K562 (cell line): ENCODE data around the gene SETD1B. TPM values are rescaled to one million over a fixed set of nuclear protein-coding genes. Genes with fewer than 3 reads are reported as not detected.

Source experiments
- ATF1 ChIP-seq, 2 experiments: fragments of 450-650 bp in 1 of 2; IDR thresholded peaks; 2 replicates each; pipeline ENCODE4 v1.6.1; 2016; ENCODE audit warnings: missing compliant biosample characterization in 1 of 2, missing genetic modification characterization in 1 of 2
- ATF2 ChIP-seq: sonication (generic); formaldehyde crosslinking; IDR thresholded peaks from 2 replicates; pipeline ENCODE4 v1.8.1; 2022; ENCODE audit warnings: missing genetic modification reagents
- CEBPG ChIP-seq, 3 experiments: fragments of 200-800 bp in 1 of 3; sonication (Bioruptor generic) in 1 of 3; sonication (generic) in 1 of 3; formaldehyde crosslinking in 1 of 3; IDR thresholded peaks in 2 of 3; conservative IDR thresholded peaks in 1 of 3; 2 replicates each; pipeline versions ENCODE4 v1.6.1 to v1.8.0; 2016 to 2022; ENCODE audit warnings: missing compliant biosample characterization in 2 of 3, missing genetic modification characterization in 2 of 3, mild to moderate bottlenecking in 1 of 3, missing genetic modification reagents in 1 of 3
- CXXC5 ChIP-seq: fragments of 250-450 bp; sonication (Bioruptor Pico); IDR thresholded peaks from 2 replicates; pipeline ENCODE4 v1.8.0; 2022; ENCODE audit warnings: inconsistent platforms, mild to moderate bottlenecking, moderate library complexity
- ETV5 ChIP-seq: sonication (generic); formaldehyde crosslinking; IDR thresholded peaks from 2 replicates; pipeline ENCODE4 v1.4.0; 2020; ENCODE audit warnings: low read depth, mild to moderate bottlenecking, missing genetic modification reagents
- ETV6 ChIP-seq, 3 experiments: fragments of 150-350 bp in 1 of 3; sonication (generic) in 1 of 3; formaldehyde crosslinking in 1 of 3; IDR thresholded peaks; 2 replicates each; pipeline versions ENCODE4 v1.6.1 to v1.8.0; 2014 to 2022; ENCODE audit warnings: borderline replicate concordance in 2 of 3, low read depth in 2 of 3, antibody characterized with exemption in 1 of 3, low read length in 1 of 3, mild to moderate bottlenecking in 1 of 3, missing genetic modification reagents in 1 of 3
- MXI1 ChIP-seq: IDR thresholded peaks from 2 replicates; pipeline ENCODE4 v1.6.1; 2011; ENCODE audit warnings: low read depth, mild to moderate bottlenecking, improper control_type of control experiment, low read length
- NUFIP1 ChIP-seq: fragments of 450-650 bp; IDR thresholded peaks from 2 replicates; pipeline ENCODE4 v1.6.1; 2018; ENCODE audit not compliant: partially characterized antibody
- SIX5 ChIP-seq, 2 experiments: IDR thresholded peaks; 2 replicates each; pipeline ENCODE4 v1.6.1; 2011; ENCODE audit warnings: low read length in 2 of 2, borderline replicate concordance in 1 of 2, low read depth in 1 of 2, mild to moderate bottlenecking in 1 of 2, moderate library complexity in 1 of 2; ENCODE audit not compliant: insufficient read depth in 1 of 2
- SMAD4 ChIP-seq: fragments of 250-450 bp; sonication (Bioruptor Pico); conservative IDR thresholded peaks from 2 replicates; pipeline ENCODE4 v1.8.0; 2021; ENCODE audit warnings: inconsistent platforms, mild to moderate bottlenecking, moderate library complexity
- TEAD1 ChIP-seq, 2 experiments: fragments of 450-650 bp in 1 of 2; sonication (generic) in 1 of 2; formaldehyde crosslinking; IDR thresholded peaks; 2 replicates each; pipeline versions ENCODE4 v1.4.0 to v1.8.0; 2020 to 2022; ENCODE audit warnings: mild to moderate bottlenecking in 2 of 2, missing genetic modification reagents in 1 of 2
- TSHZ1 ChIP-seq: fragments of 250-450 bp; sonication (Bioruptor Pico); IDR thresholded peaks from 2 replicates; pipeline ENCODE4 v1.4.0; 2020; ENCODE audit warnings: mild to moderate bottlenecking, moderate library complexity
- ZNF668 ChIP-seq: fragments of 250-450 bp; sonication (Bioruptor Pico); IDR thresholded peaks from 2 replicates; pipeline ENCODE4 v1.8.0; 2022; ENCODE audit warnings: mild to moderate bottlenecking, inconsistent platforms
- ZNF785 ChIP-seq: fragments of 250-450 bp; sonication (Bioruptor Pico); IDR thresholded peaks from 2 replicates; pipeline ENCODE4 v1.4.0; 2020; ENCODE audit warnings: mild to moderate bottlenecking
- polyA plus RNA-seq, 8 experiments: library from polyadenylated mRNA; depleted of rRNA in 4 of 8; stranded (reverse) in 5 of 8; unstranded in 3 of 8; fragments of >200 nt; fragmentation: Nextera tagmentation in 2 of 8; fragmentation: Illumina TruSeq in 1 of 8; extraction: Ambion mirVana in 2 of 8; extraction: Trizol in 1 of 8; gene quantifications; 2 replicates each; pipeline versions ENCODE4 v1.2.1 to v1.2.3, GENCODE V29; 2011 to 2014; ENCODE audit warnings: inconsistent platforms in 1 of 8, missing spikeins in 1 of 8
- total RNA-seq, 7 experiments: library from RNA; depleted of rRNA in 6 of 7; stranded (reverse); fragments of >200 nt in 6 of 7; fragmentation: Illumina TruSeq in 2 of 7; extraction: Trizol in 2 of 7; gene quantifications; 2 replicates each; pipeline versions ENCODE4 v1.2.1 to v1.2.3, GENCODE V29; 2011 to 2021; ENCODE audit warnings: low replicate concordance in 1 of 7
- TF ChIP-seq, protein P1 (sequence below): sonication (generic); IDR thresholded peaks from 2 replicates; pipeline ENCODE4 v1.6.1; 2016
- TF ChIP-seq, protein P2 (sequence below): fragments of 250-450 bp; sonication (Bioruptor Pico); IDR thresholded peaks from 2 replicates; pipeline ENCODE4 v1.4.0; 2020
- TF ChIP-seq, protein P3 (sequence below): sonication (generic); formaldehyde crosslinking; IDR thresholded peaks from 2 replicates; pipeline ENCODE4 v1.8.1; 2022; ENCODE audit warnings: missing genetic modification reagents

Gene SETD1B
- total and polyA plus RNA-seq, 9 of the 15 experiments (the other 6 are each of a cell fraction or from before 2014, with no cell fraction given) = 0.48 to 26.6 (median 2.3) TPM

- TF ChIP-seq, protein P1, sequence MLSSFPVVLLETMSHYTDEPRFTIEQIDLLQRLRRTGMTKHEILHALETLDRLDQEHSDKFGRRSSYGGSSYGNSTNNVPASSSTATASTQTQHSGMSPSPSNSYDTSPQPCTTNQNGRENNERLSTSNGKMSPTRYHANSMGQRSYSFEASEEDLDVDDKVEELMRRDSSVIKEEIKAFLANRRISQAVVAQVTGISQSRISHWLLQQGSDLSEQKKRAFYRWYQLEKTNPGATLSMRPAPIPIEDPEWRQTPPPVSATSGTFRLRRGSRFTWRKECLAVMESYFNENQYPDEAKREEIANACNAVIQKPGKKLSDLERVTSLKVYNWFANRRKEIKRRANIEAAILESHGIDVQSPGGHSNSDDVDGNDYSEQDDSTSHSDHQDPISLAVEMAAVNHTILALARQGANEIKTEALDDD = no peak
- TF ChIP-seq NUFIP1 (no peak), CXXC5 (CRISPR knock-in tag) (0 out of 2 replicates have a peak, but pooled peaks have one; percentile 29), ZNF785 (no peak), SMAD4 (CRISPR knock-in tag) (no peak), MXI1 (0 out of 2 replicates have a peak, but pooled peaks have one; percentile 33), ZNF668 (CRISPR knock-in tag) (no peak), CEBPG (CRISPR knock-in tag; IDR thresholded peaks at IDR 0.05) (no peak), CEBPG (tag; conservative IDR thresholded peaks at IDR 0.05 in 1 of 2, IDR thresholded peaks at IDR 0.05 in 1 of 2) (no peak), TEAD1 (CRISPR knock-in tag; IDR thresholded peaks at IDR 0.05) (peak in 1 of 2 experiments; percentile 82; a peak in 2 of 4 replicates), ATF1 (CRISPR knock-in tag; IDR thresholded peaks at IDR 0.05) (no peak), ATF1 (tag; IDR thresholded peaks at IDR 0.05) (peak; percentile 58), SIX5 (IDR thresholded peaks at IDR 0.05; ENCODE audit: borderline replicate concordance in 1 of 2, insufficient read depth in 1 of 2, low read depth in 1 of 2, low read length in 2 of 2) (no peak), ETV6 (IDR thresholded peaks at IDR 0.05; ENCODE audit: borderline replicate concordance in 1 of 2, low read depth in 2 of 2, low read length in 1 of 2) (no peak), ETV6 (CRISPR knock-in tag; IDR thresholded peaks at IDR 0.05; ENCODE audit: borderline replicate concordance) (no peak), TSHZ1 (no peak), ATF2 (CRISPR knock-in tag) (no peak), ETV5 (CRISPR knock-in tag) (0 out of 2 replicates have a peak, but pooled peaks have one; percentile 23)
- TF ChIP-seq, protein P2, sequence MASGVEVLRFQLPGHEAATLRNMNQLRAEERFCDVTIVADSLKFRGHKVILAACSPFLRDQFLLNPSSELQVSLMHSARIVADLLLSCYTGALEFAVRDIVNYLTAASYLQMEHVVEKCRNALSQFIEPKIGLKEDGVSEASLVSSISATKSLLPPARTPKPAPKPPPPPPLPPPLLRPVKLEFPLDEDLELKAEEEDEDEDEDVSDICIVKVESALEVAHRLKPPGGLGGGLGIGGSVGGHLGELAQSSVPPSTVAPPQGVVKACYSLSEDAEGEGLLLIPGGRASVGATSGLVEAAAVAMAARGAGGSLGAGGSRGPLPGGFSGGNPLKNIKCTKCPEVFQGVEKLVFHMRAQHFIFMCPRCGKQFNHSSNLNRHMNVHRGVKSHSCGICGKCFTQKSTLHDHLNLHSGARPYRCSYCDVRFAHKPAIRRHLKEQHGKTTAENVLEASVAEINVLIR (CRISPR knock-in tag) = no peak
- TF ChIP-seq, protein P3, sequence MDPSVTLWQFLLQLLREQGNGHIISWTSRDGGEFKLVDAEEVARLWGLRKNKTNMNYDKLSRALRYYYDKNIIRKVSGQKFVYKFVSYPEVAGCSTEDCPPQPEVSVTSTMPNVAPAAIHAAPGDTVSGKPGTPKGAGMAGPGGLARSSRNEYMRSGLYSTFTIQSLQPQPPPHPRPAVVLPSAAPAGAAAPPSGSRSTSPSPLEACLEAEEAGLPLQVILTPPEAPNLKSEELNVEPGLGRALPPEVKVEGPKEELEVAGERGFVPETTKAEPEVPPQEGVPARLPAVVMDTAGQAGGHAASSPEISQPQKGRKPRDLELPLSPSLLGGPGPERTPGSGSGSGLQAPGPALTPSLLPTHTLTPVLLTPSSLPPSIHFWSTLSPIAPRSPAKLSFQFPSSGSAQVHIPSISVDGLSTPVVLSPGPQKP = no peak
Observed at GRCh38 chr12:121812320-121812871, 8.6 kb downstream of the SETD1B start (continued).
